Activated naive CD4-positive, alpha-beta T cell treated with anti-CD3 and anti-CD28 coated beads for 36 hours (primary cell): ENCODE measurements around the gene SAMD4A. TPM values are rescaled to one million over a fixed set of nuclear protein-coding genes. Genes with fewer than 3 reads are reported as not detected.

ENCODE experiments used
- CTCF ChIA-PET: fragments of 350-600 bp; sonication (Branson Sonifier 250); formaldehyde crosslinking; loops from one replicate; lab custom pipeline; 2021; ENCODE audit warnings: antibody characterized with exemption; lab: Charles Lee
- DNase-seq: peaks from one replicate; pipeline ENCODE4 v3.0.0-alpha.2; 2020
- H3K27ac Mint-ChIP-seq: one replicate; pipeline ENCODE4 v1.8.0; 2021; ENCODE audit warnings: mild to moderate bottlenecking, mixed read lengths
- H3K27me3 Mint-ChIP-seq: one replicate; pipeline ENCODE4 v1.8.0; 2021; ENCODE audit warnings: low read depth, mixed read lengths
- H3K36me3 Mint-ChIP-seq: one replicate; pipeline ENCODE4 v1.8.0; 2021; ENCODE audit warnings: low read depth, mixed read lengths
- H3K4me1 Mint-ChIP-seq: one replicate; pipeline ENCODE4 v1.8.0; 2021; ENCODE audit warnings: low read depth, mixed read lengths
- H3K4me3 Mint-ChIP-seq: one replicate; pipeline ENCODE4 v1.8.0; 2021; ENCODE audit warnings: mild to moderate bottlenecking, moderate library complexity, mixed read lengths
- H3K9me3 Mint-ChIP-seq: one replicate; pipeline ENCODE4 v1.8.0; 2021; ENCODE audit warnings: mixed read lengths
- intact Hi-C: fragments of 100-400 bp; cut with micrococcal nuclease; formaldehyde crosslinking; loops from one replicate; pipeline ENCODE4 v1.15.1; 2023
- total RNA-seq, 2 experiments: library from RNA; stranded (reverse); gene quantifications; one replicate each; pipeline ENCODE4 v1.2.3, GENCODE V29; 2021

The SAMD4A gene
- total RNA-seq, 2 experiments from 2014 or later, result 4.7 to 4.9 TPM

DNA sequence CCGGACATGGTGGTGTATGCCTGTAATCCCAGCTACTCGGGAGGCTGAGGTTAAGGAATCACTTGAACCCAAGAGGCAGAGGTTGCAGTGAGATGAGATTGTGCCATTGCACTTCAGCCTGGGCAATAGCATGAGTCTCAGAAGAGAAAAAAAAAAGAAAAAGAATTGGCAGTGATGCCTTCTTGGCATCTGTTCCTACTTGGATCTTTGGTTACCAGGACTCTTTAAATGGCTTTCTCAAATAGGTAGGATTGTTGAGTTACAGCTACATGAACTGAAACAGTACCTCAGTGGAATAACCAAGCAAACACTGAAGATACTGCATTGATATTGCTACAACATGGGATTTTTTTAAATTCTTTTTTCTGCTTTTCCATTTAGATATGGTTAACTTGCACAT is 136.8 kb downstream of the SAMD4A start:
- CTCF ChIA-PET, result interaction anchor here (1.7 kb wide), 1 partner anchor 71 kb away, joined by 5 read pairs; no protein-coding TSS in a partner anchor
- intact Hi-C loops, result no loop called here
- no peak for DNase-seq
- Mint-ChIP-seq H3K36me3 (no peaks in the 10 kb centered on the region), H3K4me3 (no peak overlapping the region), H3K4me1 (peaks cover 8% of the 10 kb centered on the region), H3K27ac (no peak overlapping the region), H3K9me3 (no peaks in the 10 kb centered on the region), H3K27me3 (peaks cover 4% of the 10 kb centered on the region)

DNA sequence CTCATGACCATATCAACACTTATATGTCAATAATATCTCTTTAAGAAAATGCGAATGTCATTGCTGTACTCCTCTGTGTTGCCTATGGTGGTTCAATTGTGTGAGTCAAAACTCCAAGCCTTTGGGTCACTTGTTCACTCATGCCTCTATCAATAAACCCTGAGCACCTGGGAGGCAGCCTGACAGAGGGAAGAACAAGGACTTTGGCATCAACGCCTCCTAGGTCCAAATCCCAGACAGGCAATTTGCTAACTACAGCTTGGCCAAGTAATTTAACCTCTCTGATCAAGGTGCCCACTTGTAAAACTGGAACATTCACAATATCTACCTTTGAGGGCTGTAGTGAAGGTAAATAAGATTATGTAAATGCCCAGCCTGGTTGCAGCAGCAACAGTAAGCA is 137.8 kb downstream of the SAMD4A start:
- CTCF ChIA-PET, result interaction anchor here (1.0 to 1.7 kb wide), 2 partner anchors 14 to 70 kb away, joined by 3 to 5 read pairs; no protein-coding TSS in a partner anchor
- intact Hi-C loops, result no loop called here
- no peak for DNase-seq
- no peak overlapping the region for H3K4me3 Mint-ChIP-seq
- peaks cover 4% of the 10 kb centered on the region for H3K27me3 Mint-ChIP-seq
- H3K27ac Mint-ChIP-seq, result no peak overlapping the region
- H3K4me1 Mint-ChIP-seq, result peaks cover 8% of the 10 kb centered on the region
- no peaks in the 10 kb centered on the region for H3K36me3 Mint-ChIP-seq
- H3K9me3 Mint-ChIP-seq, result no peaks in the 10 kb centered on the region

DNA sequence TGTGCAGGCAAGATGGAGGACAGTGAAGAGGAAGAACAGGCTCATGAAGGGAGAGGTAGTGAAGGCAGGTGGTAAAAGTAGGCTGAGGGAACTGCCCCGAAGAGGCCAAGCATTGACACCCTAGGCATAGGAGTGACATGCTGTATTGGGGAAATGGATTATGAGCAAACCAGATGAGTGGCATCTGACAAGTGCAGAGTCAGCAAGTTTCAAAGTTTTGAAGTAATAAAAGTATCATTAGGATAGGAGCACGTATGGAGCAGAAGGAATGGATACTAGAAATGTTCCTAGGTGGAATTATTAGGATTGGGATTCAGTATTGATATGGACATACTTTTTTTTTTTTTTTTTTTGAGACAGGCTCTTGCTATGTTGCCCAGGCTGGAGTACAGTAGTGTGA is 139.8 kb downstream of the SAMD4A start:
- no peak for DNase-seq
- peaks cover 2% of the 10 kb centered on the region for H3K36me3 Mint-ChIP-seq
- H3K27me3 Mint-ChIP-seq, result no peaks in the 10 kb centered on the region
- H3K4me1 Mint-ChIP-seq, result peaks cover 6% of the 10 kb centered on the region
- intact Hi-C loops, result no loop called here
- peaks cover 2% of the 10 kb centered on the region for H3K9me3 Mint-ChIP-seq
- CTCF ChIA-PET, result interaction anchor here (0.6 kb wide), 1 partner anchor 133 kb away, joined by 4 read pairs; no protein-coding TSS in a partner anchor
- H3K27ac Mint-ChIP-seq, result no peak overlapping the region
- no peak overlapping the region for H3K4me3 Mint-ChIP-seq

DNA sequence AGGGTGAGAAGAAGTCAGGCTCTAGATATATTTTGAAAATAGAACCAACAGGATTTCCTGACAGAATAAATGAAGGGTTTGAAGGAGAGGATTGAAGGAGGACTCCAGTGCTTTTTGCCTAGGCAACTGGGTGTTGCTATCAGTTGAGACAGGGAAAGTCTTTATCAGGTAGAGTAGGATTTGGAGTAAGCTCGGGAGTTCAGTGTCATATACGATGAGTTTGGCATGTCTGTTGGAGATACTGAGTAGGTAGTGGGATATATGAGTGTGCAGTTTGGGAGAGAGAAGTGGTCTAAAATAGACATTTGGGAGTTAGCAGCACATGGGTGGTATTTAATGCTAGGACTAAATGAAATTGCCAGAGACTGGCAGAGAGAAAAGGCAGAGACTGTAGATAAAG is 141.2 kb downstream of the SAMD4A start:
- intact Hi-C loops, result no loop called here
- peaks cover 2% of the 10 kb centered on the region for H3K36me3 Mint-ChIP-seq

DNA sequence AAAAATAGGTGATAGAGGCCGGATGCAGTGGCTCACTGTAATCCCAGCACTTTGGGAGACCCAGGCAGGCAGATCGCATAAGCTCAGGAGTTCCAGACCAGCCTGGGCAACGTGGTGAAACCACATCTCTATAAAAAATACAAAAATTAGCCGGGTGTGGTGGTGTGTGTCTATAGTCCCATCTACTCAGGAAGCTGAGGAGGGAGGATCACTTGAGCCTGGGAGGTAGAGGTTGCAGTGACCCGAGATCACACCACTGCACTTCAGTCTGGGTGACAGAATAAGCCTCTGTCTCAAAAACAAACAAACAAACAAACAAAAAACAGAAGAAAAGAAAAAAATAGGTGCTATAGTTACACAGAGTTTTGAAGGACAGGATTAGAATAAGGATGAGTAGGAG is 142.1 kb downstream of the SAMD4A start:
- H3K27me3 Mint-ChIP-seq, result no peaks in the 10 kb centered on the region
- H3K4me3 Mint-ChIP-seq, result no peak overlapping the region
- intact Hi-C loops, result loop anchor here (1.0 kb wide), 2 partner anchors 21 to 64 kb away; no protein-coding TSS in a partner anchor
- DNase-seq, result no peak
- H3K9me3 Mint-ChIP-seq, result peaks cover 2% of the 10 kb centered on the region
- peaks cover 2% of the 10 kb centered on the region for H3K36me3 Mint-ChIP-seq
- no peak overlapping the region for H3K27ac Mint-ChIP-seq
- peaks cover 17% of the 10 kb centered on the region for H3K4me1 Mint-ChIP-seq
- CTCF ChIA-PET, result interaction anchor here (1.7 kb wide), 1 partner anchor 19 kb away, joined by 4 read pairs; no protein-coding TSS in a partner anchor

More for the DNA sequence above, 141.2 kb downstream of the SAMD4A start:
- Mint-ChIP-seq H3K4me1 (peaks cover 17% of the 10 kb centered on the region), H3K4me3 (no peak overlapping the region), H3K9me3 (peaks cover 2% of the 10 kb centered on the region), H3K27me3 (no peaks in the 10 kb centered on the region), H3K27ac (no peak overlapping the region)
- CTCF ChIA-PET, result no interaction called here
- DNase-seq, result no peak

DNA sequence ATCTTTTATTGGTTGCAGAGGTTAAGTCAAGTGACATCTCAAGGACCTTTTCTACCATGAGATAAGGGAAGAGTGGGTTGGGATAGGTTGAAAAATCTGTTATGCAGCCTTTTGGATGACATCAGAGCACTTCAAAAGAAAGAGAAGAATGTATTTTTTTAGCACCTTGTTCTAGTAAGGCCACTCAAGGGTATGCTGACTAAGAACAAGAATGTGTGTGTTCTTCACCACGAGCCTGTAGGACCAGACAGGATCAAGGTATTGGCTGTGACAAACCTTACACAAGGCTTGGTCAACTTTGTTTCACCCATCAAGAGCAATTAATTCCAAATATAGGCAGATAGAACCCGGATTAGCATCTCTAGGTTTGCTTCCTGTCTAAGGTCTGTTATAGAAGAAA is 142.5 kb downstream of the SAMD4A start:
- Mint-ChIP-seq H3K36me3 (peaks cover 2% of the 10 kb centered on the region), H3K4me1 (peaks cover 17% of the 10 kb centered on the region), H3K27ac (no peak overlapping the region), H3K4me3 (no peak overlapping the region), H3K9me3 (peaks cover 2% of the 10 kb centered on the region), H3K27me3 (no peaks in the 10 kb centered on the region)
- peak; percentile 20 for DNase-seq
- intact Hi-C loops, result loop anchor here (1.0 kb wide), 2 partner anchors 21 to 64 kb away; no protein-coding TSS in a partner anchor
- CTCF ChIA-PET, result interaction anchor here (1.7 kb wide), 1 partner anchor 19 kb away, joined by 4 read pairs; no protein-coding TSS in a partner anchor

DNA sequence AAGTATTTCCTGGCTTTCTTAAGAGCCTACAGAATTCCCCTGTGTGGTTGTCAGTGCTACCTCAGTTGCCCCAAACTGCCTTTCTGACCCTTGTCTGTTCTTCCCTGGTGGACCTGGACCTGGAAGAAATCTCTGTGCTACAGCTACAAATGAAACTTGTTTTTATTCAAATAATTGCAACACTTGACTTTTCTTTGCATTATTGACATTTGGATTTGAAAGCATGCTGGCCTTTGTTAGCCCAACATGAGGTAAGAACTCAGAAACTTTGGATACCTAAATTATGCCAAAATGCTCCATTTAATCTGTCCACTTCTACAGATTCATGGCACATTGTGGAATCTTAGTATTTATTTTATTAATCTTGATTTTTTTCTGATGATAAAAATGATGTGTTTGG is 142.9 kb downstream of the SAMD4A start:
- Mint-ChIP-seq H3K27me3 (no peaks in the 10 kb centered on the region), H3K9me3 (peaks cover 2% of the 10 kb centered on the region), H3K36me3 (peaks cover 2% of the 10 kb centered on the region), H3K4me1 (peaks cover 17% of the 10 kb centered on the region), H3K4me3 (no peak overlapping the region), H3K27ac (no peak overlapping the region)
- no peak for DNase-seq
- intact Hi-C loops, result loop anchor here (1.0 kb wide), 2 partner anchors 20 to 63 kb away; no protein-coding TSS in a partner anchor
- CTCF ChIA-PET, result interaction anchor here (0.8 to 1.7 kb wide), 5 partner anchors 8 to 137 kb away, joined by 3 to 6 read pairs (median 4); no protein-coding TSS in a partner anchor

DNA sequence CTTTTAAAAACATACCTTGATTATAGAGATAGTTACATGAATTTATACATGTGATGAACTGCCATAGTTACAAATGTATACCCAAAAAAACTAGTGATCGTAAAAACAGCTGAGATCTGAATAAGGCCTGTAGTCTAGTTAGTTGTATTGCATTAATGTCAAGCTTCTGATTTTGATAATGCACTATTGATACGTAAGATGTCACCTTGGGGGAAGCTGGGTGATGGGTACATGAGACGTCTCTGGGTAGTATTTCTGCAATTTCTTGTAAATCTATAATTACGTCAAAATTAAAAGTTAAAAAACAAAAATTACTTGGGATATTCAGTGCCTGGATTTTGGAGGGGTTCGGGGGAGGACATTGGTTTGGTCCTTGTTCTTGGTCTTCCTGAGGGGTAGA is 144.4 kb downstream of the SAMD4A start:
- no peak for DNase-seq
- Mint-ChIP-seq H3K27ac (no peak overlapping the region), H3K36me3 (peaks cover 2% of the 10 kb centered on the region), H3K4me1 (peaks cover 17% of the 10 kb centered on the region), H3K4me3 (no peak overlapping the region), H3K9me3 (peaks cover 2% of the 10 kb centered on the region), H3K27me3 (no peaks in the 10 kb centered on the region)
- intact Hi-C loops, result no loop called here
- CTCF ChIA-PET, result interaction anchor here (0.6 to 1.8 kb wide), 9 partner anchors 8 to 147 kb away, joined by 3 to 7 read pairs (median 4); no protein-coding TSS in a partner anchor

DNA sequence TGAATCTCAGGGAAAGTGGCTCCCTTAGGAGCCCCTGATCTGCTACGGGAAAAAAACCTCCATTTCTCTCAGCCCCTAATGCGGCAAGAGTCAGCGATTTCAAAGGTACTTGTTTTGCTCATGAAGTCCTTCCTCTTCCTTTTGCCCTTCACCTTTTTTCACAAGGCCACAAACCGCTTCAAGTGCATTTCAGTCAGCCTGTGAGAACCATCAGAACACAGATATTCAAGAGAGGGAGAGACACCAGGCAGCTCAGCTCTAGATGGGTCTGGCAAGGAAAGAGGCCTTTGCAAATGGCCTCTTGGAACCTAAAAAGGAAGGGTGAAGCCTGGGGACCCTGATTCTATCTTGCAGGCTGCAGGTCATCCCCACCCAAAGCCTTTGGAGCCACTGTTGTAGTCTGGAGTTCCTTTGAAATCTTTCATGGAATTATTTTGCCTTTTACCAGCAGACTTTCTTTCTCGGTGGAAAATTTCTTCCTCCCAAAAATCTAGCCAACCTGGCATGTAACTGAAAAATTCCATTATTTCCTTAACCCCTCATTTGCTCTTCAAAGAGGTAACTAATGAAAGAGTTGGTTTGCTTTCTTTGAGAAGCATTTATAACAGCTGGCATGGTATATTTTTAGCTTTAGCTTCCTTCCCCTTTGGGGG is 145.0 kb downstream of the SAMD4A start:
- CTCF ChIA-PET, result interaction anchor here (0.8 to 1.8 kb wide), 4 partner anchors 11 to 148 kb away, joined by 3 to 7 read pairs (median 4); no protein-coding TSS in a partner anchor
- no peak for DNase-seq
- H3K4me1 Mint-ChIP-seq, result peaks cover 17% of the 10 kb centered on the region
- H3K4me3 Mint-ChIP-seq, result no peak overlapping the region
- H3K27ac Mint-ChIP-seq, result no peak overlapping the region
- intact Hi-C loops, result no loop called here
- H3K27me3 Mint-ChIP-seq, result no peaks in the 10 kb centered on the region
- peaks cover 2% of the 10 kb centered on the region for H3K9me3 Mint-ChIP-seq
- H3K36me3 Mint-ChIP-seq, result peaks cover 2% of the 10 kb centered on the region

DNA sequence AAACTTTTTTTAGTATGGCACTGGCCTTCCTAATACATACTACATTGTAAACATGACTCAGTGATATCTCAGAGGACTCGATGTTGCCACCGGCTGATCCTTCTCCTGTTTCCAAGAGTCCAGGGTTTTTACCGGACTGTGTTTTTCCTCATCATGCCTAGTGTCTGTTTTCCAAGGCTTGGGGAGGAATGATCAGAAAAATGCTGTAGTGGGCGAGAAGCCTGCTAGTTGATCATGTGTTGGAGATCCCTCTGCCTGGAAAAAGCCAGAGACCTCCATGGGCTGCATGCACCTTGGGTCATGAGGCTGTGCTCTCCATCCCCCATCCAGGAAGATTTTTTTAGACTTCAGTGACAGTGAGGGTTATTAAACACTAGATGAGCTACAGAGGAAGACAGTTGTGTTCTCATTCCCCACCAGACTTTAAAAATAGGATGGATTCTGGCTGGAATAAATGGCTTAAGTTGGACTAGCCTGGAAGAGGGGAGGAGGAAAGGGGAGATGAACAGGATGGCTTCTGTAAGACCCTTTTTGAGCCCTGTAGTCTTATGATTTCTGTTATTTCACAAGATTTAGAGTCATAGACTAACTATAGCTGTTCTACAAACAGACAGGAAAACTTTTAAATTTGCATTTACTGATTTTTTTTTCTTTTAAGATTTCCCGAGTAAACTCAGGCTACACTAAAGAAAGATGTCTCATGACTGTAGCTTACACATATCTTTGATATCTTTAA is 145.7 kb downstream of the SAMD4A start:
- CTCF ChIA-PET, result interaction anchor here (0.6 to 1.5 kb wide), 6 partner anchors 11 to 147 kb away, joined by 3 to 4 read pairs (median 3); no protein-coding TSS in a partner anchor
- Mint-ChIP-seq H3K9me3 (peaks cover 2% of the 10 kb centered on the region), H3K36me3 (peaks cover 2% of the 10 kb centered on the region), H3K4me3 (no peak overlapping the region), H3K27ac (no peak overlapping the region), H3K4me1 (peaks cover 17% of the 10 kb centered on the region), H3K27me3 (no peaks in the 10 kb centered on the region)
- no peak for DNase-seq
- intact Hi-C loops, result no loop called here

DNA sequence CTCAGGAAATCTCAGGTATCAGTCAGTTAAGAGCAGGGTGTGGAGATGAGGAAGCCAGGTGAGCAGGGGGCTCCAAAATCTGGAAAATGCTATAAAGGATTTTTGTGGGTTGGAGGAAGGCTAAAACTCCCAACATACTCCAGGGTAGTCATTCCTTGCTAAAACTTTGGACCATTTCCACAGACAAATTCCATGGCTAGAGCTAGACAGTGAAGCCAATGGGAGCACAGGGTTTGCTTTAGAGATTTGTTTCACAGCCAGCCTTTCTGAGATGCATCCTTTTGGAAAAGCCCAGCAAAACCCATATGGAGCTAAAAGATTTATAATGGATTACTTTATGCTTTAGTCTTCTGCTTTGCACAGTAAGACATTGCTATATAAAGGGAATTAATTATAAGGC is 146.5 kb downstream of the SAMD4A start:
- H3K27me3 Mint-ChIP-seq, result no peaks in the 10 kb centered on the region
- peaks cover 2% of the 10 kb centered on the region for H3K36me3 Mint-ChIP-seq
- no peak overlapping the region for H3K4me3 Mint-ChIP-seq
- H3K4me1 Mint-ChIP-seq, result peaks cover 17% of the 10 kb centered on the region
- H3K27ac Mint-ChIP-seq, result no peak overlapping the region
- CTCF ChIA-PET, result interaction anchor here (0.6 to 1.5 kb wide), 5 partner anchors 12 to 140 kb away, joined by 3 to 4 read pairs (median 4); no protein-coding TSS in a partner anchor
- no peak for DNase-seq
- peaks cover 2% of the 10 kb centered on the region for H3K9me3 Mint-ChIP-seq
- intact Hi-C loops, result no loop called here

DNA sequence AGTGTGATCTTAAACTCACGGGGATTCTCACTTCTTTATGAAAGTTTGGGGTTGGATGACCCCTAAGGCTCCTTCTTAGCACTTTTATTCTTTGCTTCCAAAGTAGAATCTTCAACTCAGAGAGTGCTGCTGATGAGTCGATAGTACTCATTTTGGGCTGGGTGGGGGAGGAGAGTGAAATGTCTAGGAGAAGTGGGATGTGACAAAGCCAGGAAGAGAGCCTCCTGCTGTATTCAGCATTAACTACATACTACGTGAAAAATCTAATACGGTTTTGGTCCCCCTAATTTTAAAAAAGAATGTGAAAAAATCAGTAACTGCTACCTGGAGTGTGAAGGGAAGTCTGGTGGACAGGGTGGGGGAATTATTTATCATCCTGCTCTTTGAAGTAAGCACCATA is 148.3 kb downstream of the SAMD4A start:
- H3K36me3 Mint-ChIP-seq, result peaks cover 2% of the 10 kb centered on the region
- peaks cover 4% of the 10 kb centered on the region for H3K9me3 Mint-ChIP-seq
- DNase-seq, result peak; percentile 7

More for the DNA sequence above, 148.3 kb downstream of the SAMD4A start:
- Mint-ChIP-seq H3K4me3 (no peak overlapping the region), H3K4me1 (peaks cover 17% of the 10 kb centered on the region), H3K27ac (no peak overlapping the region), H3K27me3 (no peaks in the 10 kb centered on the region)
- intact Hi-C loops, result no loop called here
- CTCF ChIA-PET, result no interaction called here
